Kidney capillary endothelial cell (primary cell): Measurements from ENCODE around the gene DIS3L2.

ENCODE experiments used
- DNase-seq: peaks from one replicate; pipeline ENCODE4 v3.0.0-alpha.2; 2018; ENCODE audit warnings: low spot score

DIS3L2 gene

GRCh38 chr2:231961349-231962166, at the start of gene DIS3L2:
Gene DIS3L2, plus strand, starts transcription at chr2:231961713. Its CDS starts 53,215 bp downstream, at chr2:232014928.
- peak; percentile 85 for DNase-seq

GRCh38 chr2:231914077-231914690, 47.3 kb upstream of the DIS3L2 start:
- no peak for DNase-seq

GRCh38 chr2:231917280-231918066, 44.0 kb upstream of the DIS3L2 start:
- DNase-seq, result no peak

GRCh38 chr2:231918501-231919330, 42.8 kb upstream of the DIS3L2 start:
- no peak for DNase-seq

GRCh38 chr2:231919341-231920035, 42.0 kb upstream of the DIS3L2 start:
- DNase-seq, result no peak

- no peak for DNase-seq
Measured at GRCh38 chr2:231920366-231920765, 41.1 kb upstream of the DIS3L2 start.

GRCh38 chr2:231920795-231921194, 40.7 kb upstream of the DIS3L2 start:
- DNase-seq, result no peak

GRCh38 chr2:231922311-231923009, 39.1 kb upstream of the DIS3L2 start:
- no peak for DNase-seq

GRCh38 chr2:231923010-231923344, 38.5 kb upstream of the DIS3L2 start:
- no peak for DNase-seq

GRCh38 chr2:231923951-231924888, 37.3 kb upstream of the DIS3L2 start:
- no peak for DNase-seq

- no peak for DNase-seq
Measured at GRCh38 chr2:231924889-231925275, 36.6 kb upstream of the DIS3L2 start.

GRCh38 chr2:231925303-231926179, 36.0 kb upstream of the DIS3L2 start:
- DNase-seq, result peak; percentile 79

GRCh38 chr2:231926180-231926741, 35.3 kb upstream of the DIS3L2 start, which contains the start of gene NPPC:
Gene NPPC, minus strand, starts transcription at chr2:231926396. Its CDS starts 147 bp downstream, at chr2:231926249.
- DNase-seq, result peak; percentile 40

- no peak for DNase-seq
Measured at GRCh38 chr2:231926761-231927565, 34.5 kb upstream of the DIS3L2 start.

GRCh38 chr2:231927566-231927890, 34.0 kb upstream of the DIS3L2 start:
- DNase-seq, result no peak

- no peak for DNase-seq
Measured at GRCh38 chr2:231928481-231928880, 33.0 kb upstream of the DIS3L2 start.
